HG03457 (cell line): Measurements from ENCODE around the gene RPL4.
"Not testable (repeated sequence)": the region's sequence is repeated elsewhere in the genome, so short reads cannot be mapped to it uniquely, and the experiment has no call there.

Experiments used
- ATAC-seq: cut with Tn5 transposase; IDR thresholded peaks from one replicate; pipeline ENCODE4 v1.9.1; 2021; ENCODE audit warnings: moderate number of reproducible peaks; ENCODE audit not compliant: unreplicated experiment

RPL4 gene

DNA sequence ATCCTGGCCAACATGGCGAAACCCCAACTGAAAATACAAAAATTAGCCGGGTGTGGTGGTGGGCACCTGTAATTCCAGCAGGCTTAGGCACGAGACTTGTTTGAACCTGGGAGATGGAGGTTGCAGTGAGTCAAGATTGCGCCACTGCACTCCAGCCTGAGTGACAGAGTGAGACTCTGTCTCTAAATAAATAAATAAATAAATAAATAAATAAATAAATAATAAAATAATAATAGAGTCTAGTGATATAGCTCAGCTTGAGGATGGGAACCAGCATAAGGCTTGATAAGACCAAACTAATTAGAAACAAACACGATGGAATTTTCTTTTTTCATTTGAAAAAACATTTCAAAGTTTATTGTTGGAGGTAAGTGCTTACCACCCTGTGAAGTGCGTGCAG, 43.4 kb downstream of the RPL4 start:
- not testable (repeated sequence) for ATAC-seq

DNA sequence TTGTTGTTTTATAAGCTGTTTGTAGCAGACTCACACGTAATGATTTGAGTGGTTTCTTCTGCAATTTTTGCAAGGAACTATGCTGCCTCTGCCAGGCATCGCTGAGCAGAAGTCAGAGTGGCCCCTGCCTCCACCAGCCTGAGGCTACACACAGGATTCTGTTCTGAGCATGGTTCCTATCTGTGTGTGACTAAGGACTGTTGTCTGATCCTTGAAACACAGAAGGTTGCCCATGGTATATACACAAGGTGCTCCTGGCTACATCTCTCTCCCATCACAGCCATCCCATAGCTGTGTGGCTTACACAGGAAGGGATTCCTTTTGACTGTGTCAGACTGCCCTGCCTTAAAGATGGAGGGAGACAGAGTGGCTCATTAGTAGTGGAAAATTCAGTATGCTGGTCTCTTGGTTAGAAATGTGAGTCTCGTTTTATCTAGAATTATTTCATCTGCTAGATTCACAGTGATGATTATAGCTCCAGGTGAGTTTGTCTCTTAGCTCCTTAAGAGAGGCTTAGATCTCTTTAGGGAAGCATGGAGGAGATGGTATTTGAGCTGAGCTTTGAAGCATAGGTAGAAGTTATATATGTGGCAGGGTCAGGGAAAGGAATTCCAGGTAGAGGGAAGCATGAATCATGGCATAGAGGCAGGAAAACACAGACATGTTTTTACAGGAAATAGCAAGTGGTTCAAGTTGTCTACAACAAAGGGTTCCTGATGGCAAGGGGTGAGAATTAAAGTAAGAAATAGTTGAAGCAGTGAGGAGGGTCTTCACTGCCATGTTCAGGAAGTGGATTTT, 44.6 kb downstream of the RPL4 start:
- ATAC-seq, result no peak

DNA sequence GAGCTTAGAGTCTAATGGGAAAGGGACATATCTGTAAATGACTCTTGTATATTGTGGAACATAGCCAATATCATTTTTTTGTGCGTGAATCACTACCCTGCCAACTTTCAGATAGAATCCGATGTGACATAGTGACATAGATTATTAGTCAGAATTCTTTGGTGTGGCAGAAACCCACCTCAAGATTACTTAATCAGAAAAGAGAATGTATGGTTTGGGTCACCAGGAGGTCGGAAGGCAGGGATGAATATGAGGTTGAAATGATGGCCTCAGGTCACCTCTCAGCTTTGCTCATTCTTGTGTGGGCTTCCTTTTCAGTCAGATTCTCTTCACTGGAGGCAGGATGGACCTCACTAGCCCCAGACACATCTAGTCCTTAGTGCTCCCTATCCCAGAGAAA, 48.4 kb downstream of the RPL4 start:
- no peak for ATAC-seq

DNA sequence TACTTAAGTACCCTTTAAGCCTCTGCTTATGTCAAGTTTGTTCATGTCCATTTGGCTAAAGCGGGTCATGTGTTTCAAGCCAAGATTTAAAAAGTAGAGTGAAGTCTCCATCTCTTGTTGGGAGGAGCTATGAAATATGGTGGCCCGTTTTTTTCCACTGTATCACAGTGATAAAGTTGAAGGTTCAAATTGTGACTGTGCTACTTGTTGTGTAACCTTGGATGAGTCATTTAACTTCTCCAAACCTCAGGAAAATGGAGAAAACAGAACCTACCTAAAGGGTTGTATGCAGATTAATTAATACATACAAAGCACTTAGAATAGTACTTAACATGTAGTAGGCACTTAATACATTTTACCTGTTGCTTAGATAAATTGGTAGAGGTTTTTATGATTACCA, 50.5 kb downstream of the RPL4 start:
- ATAC-seq, result no peak

GRCh38 chr15:66452971-66453580, 51.6 kb downstream of the RPL4 start:
- ATAC-seq, result no peak

GRCh38 chr15:66452420-66452819, 52.2 kb downstream of the RPL4 start:
- ATAC-seq, result no peak
